WI38 (cell line): ENCODE data around the gene FYTTD1.

Experiments used
- H3K4me3 ChIP-seq: 2 replicates; pipeline ENCODE4 v1.5.1; 2011; ENCODE audit warnings: low read depth, mild to moderate bottlenecking, control low read depth, low read length
- CTCF ChIP-seq: IDR thresholded peaks from 2 replicates; pipeline ENCODE4 v1.5.1; 2012; ENCODE audit warnings: low read depth, mild to moderate bottlenecking, control low read depth, low read length

FYTTD1 gene

GRCh38 chr3:197804511-197804910 is 54.8 kb downstream of the FYTTD1 start:
- H3K4me3 ChIP-seq: no peak overlapping the region
- no peak for TF ChIP-seq CTCF

- TF ChIP-seq CTCF: no peak
- H3K4me3 ChIP-seq: peak overlapping the region; percentile 27; the same call in 1 of the 2 replicates
These were observed 58.4 kb downstream of the FYTTD1 start for GRCh38 chr3:197807969-197808587.

GRCh38 chr3:197809356-197810020 is 59.8 kb downstream of the FYTTD1 start:
- no peak for TF ChIP-seq CTCF
- H3K4me3 ChIP-seq: no peak overlapping the region

- TF ChIP-seq CTCF: no peak
- no peak overlapping the region for H3K4me3 ChIP-seq
These were observed 61.2 kb downstream of the FYTTD1 start for GRCh38 chr3:197810901-197811300.

- H3K4me3 ChIP-seq: no peak overlapping the region
- TF ChIP-seq CTCF: no peak
These were observed 61.7 kb downstream of the FYTTD1 start for GRCh38 chr3:197811343-197811742.

- no peak for TF ChIP-seq CTCF
- H3K4me3 ChIP-seq: no peak overlapping the region
These were observed 64.7 kb downstream of the FYTTD1 start for GRCh38 chr3:197814372-197814771.

GRCh38 chr3:197820550-197821335 is 71.1 kb downstream of the FYTTD1 start:
- no peak for TF ChIP-seq CTCF
- no peak overlapping the region for H3K4me3 ChIP-seq
